Karpas-422 (cell line): Measurements from ENCODE around the gene IQCK. TPM values are rescaled to one million over a fixed set of nuclear protein-coding genes. Genes with fewer than 3 reads are reported as not detected.

Experiments used
- DNase-seq: peaks from one replicate; pipeline ENCODE4 v3.0.0-alpha.2; 2015
- H2AFZ ChIP-seq: fragments of 200-600 bp; sonication (generic); 2 replicates; pipeline ENCODE4 v1.6.1; 2014; ENCODE audit warnings: antibody characterized with exemption, low read length, mixed read lengths
- H3K27ac ChIP-seq: fragments of 200-600 bp; sonication (generic); 2 replicates; pipeline ENCODE4 v1.5.1; 2014; ENCODE audit warnings: mild to moderate bottlenecking, low read length, moderate library complexity
- H3K27me3 ChIP-seq: fragments of 200-600 bp; sonication (generic); 2 replicates; pipeline ENCODE4 v1.6.1; 2014; ENCODE audit warnings: low read length, mixed read lengths
- H3K36me3 ChIP-seq: fragments of 200-600 bp; sonication (generic); 2 replicates; pipeline ENCODE4 v1.6.1; 2014; ENCODE audit warnings: low read length, mixed read lengths; ENCODE audit not compliant: insufficient read depth
- H3K4me1 ChIP-seq: fragments of 200-600 bp; sonication (generic); 2 replicates; pipeline ENCODE4 v1.6.1; 2014; ENCODE audit warnings: mild to moderate bottlenecking, low read length, mixed read lengths
- H3K4me2 ChIP-seq: fragments of 200-600 bp; sonication (generic); 2 replicates; pipeline ENCODE4 v1.6.1; 2014; ENCODE audit warnings: low read length, low read depth, mild to moderate bottlenecking; ENCODE audit not compliant: poor library complexity, severe bottlenecking
- H3K4me3 ChIP-seq: fragments of 200-600 bp; sonication (generic); 2 replicates; pipeline ENCODE4 v1.5.1; 2014; ENCODE audit warnings: mild to moderate bottlenecking, antibody characterized with exemption, low read length, mixed read lengths
- H3K79me2 ChIP-seq: fragments of 200-600 bp; sonication (generic); 2 replicates; pipeline ENCODE4 v1.6.1; 2014; ENCODE audit warnings: mild to moderate bottlenecking, low read length, mixed read lengths
- H3K9ac ChIP-seq: fragments of 200-600 bp; sonication (generic); 2 replicates; pipeline ENCODE4 v1.6.0; 2014; ENCODE audit warnings: low read length
- H3K9me2 ChIP-seq: fragments of 200-600 bp; sonication (generic), shearing (Covaris generic); replicated peaks from 2 replicates; pipeline ENCODE4 v1.6.0; 2014; ENCODE audit warnings: mild to moderate bottlenecking, low read length, moderate library complexity; ENCODE audit not compliant: insufficient read depth
- H3K9me3 ChIP-seq: fragments of 300-700, 200-600 bp; sonication (generic); 2 replicates; pipeline ENCODE4 v1.6.1; 2014; ENCODE audit warnings: low read length, mixed read lengths
- H4K20me1 ChIP-seq: fragments of 200-600 bp; sonication (generic); 2 replicates; pipeline ENCODE4 v1.6.1; 2014; ENCODE audit warnings: mild to moderate bottlenecking, antibody characterized with exemption, low read length, low read depth; ENCODE audit not compliant: insufficient read depth
- total RNA-seq: library from RNA; depleted of rRNA; stranded (reverse); fragments of >200 nt; shearing (Covaris generic); gene quantifications from 2 replicates; pipeline ENCODE4 v1.2.3, GENCODE V29; 2014; ENCODE audit warnings: low replicate concordance

The IQCK gene
- total RNA-seq, 1 experiment from 2014 or later = 4.9 TPM

DNA sequence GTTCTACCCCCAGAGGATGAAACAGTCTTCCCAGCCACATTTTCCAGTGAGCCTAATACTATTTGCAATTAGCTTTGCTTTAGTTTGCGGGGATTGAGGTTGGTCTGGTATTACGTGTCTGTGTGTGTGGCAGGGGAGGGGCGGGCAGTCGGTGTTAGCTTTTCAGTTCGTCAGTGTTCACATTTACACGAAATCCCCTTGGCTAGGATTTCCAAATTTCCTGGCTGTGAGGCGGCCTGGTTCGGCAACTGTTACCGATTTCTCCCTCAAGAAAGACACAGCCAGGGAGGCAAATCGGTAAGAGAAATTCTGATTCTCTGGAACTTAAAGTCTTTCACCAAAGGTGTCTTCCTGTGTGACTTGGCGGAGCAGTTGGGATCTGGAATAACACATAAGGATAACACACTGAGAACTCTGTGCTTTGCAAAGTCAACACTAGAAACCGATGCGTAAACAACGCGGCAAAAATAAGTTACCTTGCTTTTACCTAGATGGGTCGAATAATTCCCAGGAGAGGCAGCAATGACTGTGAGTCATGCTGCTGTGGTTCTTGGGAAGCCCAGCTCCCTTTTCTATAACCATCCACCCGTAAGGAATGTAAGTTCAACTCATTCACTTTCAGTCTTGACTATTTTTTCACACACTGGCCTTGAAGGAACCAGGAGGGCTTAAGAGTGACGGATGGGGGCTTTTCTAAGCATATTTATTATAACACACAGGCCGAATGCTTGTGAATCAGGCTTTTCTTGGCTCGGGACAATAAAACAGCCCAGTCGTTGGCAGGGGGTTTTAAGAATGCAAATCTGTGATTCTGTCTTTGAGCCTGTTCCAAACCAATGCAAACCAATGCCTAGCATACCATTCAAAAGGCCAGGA lies 142.3 kb downstream of the IQCK start:
- no peaks in the 10 kb centered on the region for H4K20me1 ChIP-seq
- no peaks in the 10 kb centered on the region for H3K27me3 ChIP-seq
- no peak overlapping the region for H3K4me3 ChIP-seq
- H3K4me2 ChIP-seq = no peak overlapping the region
- H3K9ac ChIP-seq = no peak overlapping the region
- no peaks in the 10 kb centered on the region for H3K36me3 ChIP-seq
- no peak overlapping the region for H2AFZ ChIP-seq
- no peaks in the 10 kb centered on the region for H3K79me2 ChIP-seq
- no peaks in the 10 kb centered on the region for H3K9me2 ChIP-seq
- H3K4me1 ChIP-seq = no peaks in the 10 kb centered on the region
- no peak for DNase-seq
- H3K9me3 ChIP-seq = no peaks in the 10 kb centered on the region
- H3K27ac ChIP-seq = no peak overlapping the region

DNA sequence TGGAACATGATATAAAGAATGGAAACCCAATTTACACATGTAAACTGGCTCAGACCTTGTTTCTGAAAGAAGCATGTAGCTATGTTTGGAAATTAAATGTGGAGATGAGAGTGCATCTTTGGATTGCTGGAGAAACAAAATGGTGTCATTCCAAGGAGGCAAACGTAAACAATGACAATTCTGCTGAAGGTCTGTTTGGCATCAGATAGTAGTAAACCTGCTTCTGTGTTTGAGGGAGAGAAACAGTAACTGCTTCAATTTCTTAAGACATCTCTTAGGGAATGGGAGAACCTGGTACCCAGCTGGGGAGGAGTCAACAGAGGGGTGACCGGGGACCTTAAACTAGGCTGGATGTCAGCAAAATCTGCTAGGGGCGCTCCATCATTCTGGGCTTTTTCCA lies 143.1 kb downstream of the IQCK start:
- Histone ChIP-seq H3K9me3 (no peaks in the 10 kb centered on the region), H3K9me2 (no peaks in the 10 kb centered on the region), H3K27ac (no peak overlapping the region), H2AFZ (no peak overlapping the region), H3K27me3 (no peaks in the 10 kb centered on the region), H3K4me2 (no peak overlapping the region), H4K20me1 (no peaks in the 10 kb centered on the region), H3K36me3 (no peaks in the 10 kb centered on the region), H3K4me3 (no peak overlapping the region), H3K9ac (no peak overlapping the region), H3K4me1 (no peaks in the 10 kb centered on the region), H3K79me2 (no peaks in the 10 kb centered on the region)
- DNase-seq = no peak

DNA sequence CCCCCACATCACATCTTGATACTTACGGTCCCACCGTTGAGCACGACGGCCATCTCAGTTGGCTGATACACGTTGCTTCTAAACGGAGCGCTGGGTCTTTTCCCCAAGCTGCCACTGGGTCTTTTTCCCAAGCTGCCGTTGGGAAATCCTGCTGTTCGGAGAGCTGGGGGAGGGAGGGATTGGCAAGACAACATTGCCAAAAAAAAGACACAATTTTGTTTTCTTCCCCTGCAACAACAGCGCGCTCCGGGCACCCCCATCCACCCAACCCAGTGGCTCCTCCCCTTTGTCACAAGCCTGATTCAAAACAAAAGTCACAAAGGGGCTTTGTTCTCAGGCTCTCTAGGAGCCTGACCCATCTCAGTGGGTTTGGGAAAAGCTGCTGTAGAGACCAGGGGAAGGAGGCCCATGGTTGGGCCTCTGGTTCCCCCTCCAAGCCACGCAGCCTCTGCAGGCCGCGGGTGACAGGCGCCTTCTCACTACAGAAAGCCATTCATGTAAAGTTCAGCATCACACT lies 143.8 kb downstream of the IQCK start:
- no peaks in the 10 kb centered on the region for H3K4me1 ChIP-seq
- H3K79me2 ChIP-seq = no peaks in the 10 kb centered on the region
- H3K9ac ChIP-seq = no peak overlapping the region
- no peak overlapping the region for H3K4me2 ChIP-seq
- no peak overlapping the region for H2AFZ ChIP-seq
- DNase-seq = no peak
- H3K27ac ChIP-seq = no peak overlapping the region
- no peaks in the 10 kb centered on the region for H3K27me3 ChIP-seq
- no peaks in the 10 kb centered on the region for H3K36me3 ChIP-seq
- no peak overlapping the region for H3K4me3 ChIP-seq
- no peaks in the 10 kb centered on the region for H4K20me1 ChIP-seq
- no peaks in the 10 kb centered on the region for H3K9me2 ChIP-seq
- H3K9me3 ChIP-seq = no peaks in the 10 kb centered on the region

DNA sequence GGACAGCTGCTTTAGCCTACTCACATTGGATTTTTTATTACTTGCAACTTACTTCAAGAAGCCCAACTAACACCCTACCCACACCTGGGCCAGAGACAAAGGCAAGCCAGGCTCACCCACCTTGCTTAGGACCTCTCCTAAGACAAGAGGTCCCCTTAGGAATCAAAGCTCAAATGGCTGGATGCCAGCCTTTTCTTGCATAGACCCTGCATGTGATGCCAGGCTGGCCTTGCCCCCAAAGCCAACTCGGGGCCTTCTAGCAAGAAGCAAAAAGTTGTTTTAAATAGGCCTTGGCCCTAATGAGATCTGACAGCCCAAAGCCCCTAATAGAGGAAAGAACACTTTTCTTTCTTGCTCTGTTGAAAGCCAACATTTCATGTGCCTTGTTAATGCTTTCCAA lies 145.9 kb downstream of the IQCK start:
- Histone ChIP-seq H3K4me1 (no peaks in the 10 kb centered on the region), H3K27ac (no peak overlapping the region), H3K9ac (no peak overlapping the region), H3K4me2 (no peak overlapping the region), H3K36me3 (no peaks in the 10 kb centered on the region), H3K27me3 (no peaks in the 10 kb centered on the region), H3K79me2 (no peaks in the 10 kb centered on the region), H2AFZ (no peak overlapping the region), H4K20me1 (no peaks in the 10 kb centered on the region), H3K9me3 (no peaks in the 10 kb centered on the region), H3K4me3 (no peak overlapping the region), H3K9me2 (no peaks in the 10 kb centered on the region)
- DNase-seq = no peak

DNA sequence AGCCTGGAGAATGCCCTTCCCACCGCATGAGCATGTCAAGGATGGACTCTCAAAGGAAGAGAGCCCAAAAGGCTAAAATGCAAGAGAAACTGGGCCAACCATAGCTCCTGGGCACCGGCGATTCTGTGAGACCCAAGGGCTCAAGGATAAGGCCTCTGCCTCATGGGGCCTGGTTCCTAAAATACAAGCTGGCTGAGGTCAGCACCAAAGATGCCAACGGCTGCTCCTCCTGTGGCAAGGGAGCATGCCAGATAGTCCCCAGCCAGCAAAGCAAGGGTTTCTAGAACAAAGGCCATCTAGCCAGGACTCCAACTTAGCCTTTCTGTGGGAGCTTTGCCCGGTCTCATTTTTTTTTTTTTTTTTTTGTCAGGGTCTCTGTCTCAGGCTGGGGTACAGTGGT lies 146.5 kb downstream of the IQCK start:
- no peak for DNase-seq
- Histone ChIP-seq H3K9me2 (no peaks in the 10 kb centered on the region), H3K4me2 (no peak overlapping the region), H3K27ac (no peak overlapping the region), H3K9ac (no peak overlapping the region), H3K36me3 (no peaks in the 10 kb centered on the region), H3K79me2 (no peaks in the 10 kb centered on the region), H3K27me3 (no peaks in the 10 kb centered on the region), H3K9me3 (no peaks in the 10 kb centered on the region), H2AFZ (no peak overlapping the region), H3K4me1 (no peaks in the 10 kb centered on the region), H4K20me1 (no peaks in the 10 kb centered on the region), H3K4me3 (no peak overlapping the region)

DNA sequence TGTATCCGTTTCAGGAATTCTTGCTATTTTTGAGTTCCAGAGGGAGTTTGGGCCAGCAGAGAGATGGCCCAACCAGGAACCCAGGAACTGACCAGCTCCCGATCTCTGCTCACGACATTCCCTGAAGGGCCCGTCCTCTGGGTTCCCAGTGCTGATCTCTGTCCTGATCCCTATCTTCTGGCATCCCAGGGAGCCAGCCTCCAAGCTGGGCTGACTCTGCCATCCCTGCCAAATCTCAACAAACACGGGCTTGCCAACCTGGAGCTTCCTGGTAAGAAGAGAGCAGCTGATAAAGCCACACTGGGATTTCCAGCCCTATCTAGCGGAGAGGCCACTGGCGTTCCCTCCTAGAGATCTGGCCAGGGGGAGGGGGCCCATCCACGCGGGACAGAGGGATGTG lies 150.3 kb downstream of the IQCK start:
- Histone ChIP-seq H3K4me2 (no peak overlapping the region), H3K4me3 (no peak overlapping the region), H3K9me2 (no peaks in the 10 kb centered on the region), H3K36me3 (no peaks in the 10 kb centered on the region), H3K9ac (no peak overlapping the region), H3K4me1 (no peaks in the 10 kb centered on the region), H2AFZ (no peak overlapping the region), H3K27ac (no peak overlapping the region), H3K79me2 (no peaks in the 10 kb centered on the region), H3K9me3 (no peaks in the 10 kb centered on the region), H4K20me1 (no peaks in the 10 kb centered on the region), H3K27me3 (no peaks in the 10 kb centered on the region)
- no peak for DNase-seq

DNA sequence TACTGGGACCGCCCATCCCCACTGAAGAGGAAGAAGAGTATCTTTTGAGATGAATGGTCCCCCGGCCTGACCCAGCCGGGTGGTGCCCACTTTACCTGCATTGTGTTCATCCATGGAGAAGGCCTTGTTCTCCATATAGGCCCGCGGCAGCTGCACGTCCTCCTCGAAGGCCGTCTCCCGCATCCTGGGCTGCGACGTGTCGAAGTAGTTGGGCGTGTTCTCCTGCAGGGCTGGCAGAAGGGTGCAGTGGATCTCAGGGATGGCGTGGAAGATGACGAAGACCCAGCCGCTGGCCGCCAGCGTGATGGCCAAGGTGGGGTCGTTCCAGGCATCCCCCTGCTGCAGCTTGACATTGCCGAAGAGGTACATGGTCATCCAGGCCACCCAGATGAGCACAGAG lies 153.7 kb downstream of the IQCK start:
- Histone ChIP-seq H3K79me2 (no peaks in the 10 kb centered on the region), H3K27ac (no peak overlapping the region), H3K4me1 (no peaks in the 10 kb centered on the region), H3K27me3 (no peaks in the 10 kb centered on the region), H3K4me2 (no peak overlapping the region), H3K9me3 (no peaks in the 10 kb centered on the region), H3K9ac (no peak overlapping the region), H3K9me2 (no peaks in the 10 kb centered on the region), H4K20me1 (no peaks in the 10 kb centered on the region), H2AFZ (no peak overlapping the region), H3K36me3 (no peaks in the 10 kb centered on the region), H3K4me3 (no peak overlapping the region)
- no peak for DNase-seq

DNA sequence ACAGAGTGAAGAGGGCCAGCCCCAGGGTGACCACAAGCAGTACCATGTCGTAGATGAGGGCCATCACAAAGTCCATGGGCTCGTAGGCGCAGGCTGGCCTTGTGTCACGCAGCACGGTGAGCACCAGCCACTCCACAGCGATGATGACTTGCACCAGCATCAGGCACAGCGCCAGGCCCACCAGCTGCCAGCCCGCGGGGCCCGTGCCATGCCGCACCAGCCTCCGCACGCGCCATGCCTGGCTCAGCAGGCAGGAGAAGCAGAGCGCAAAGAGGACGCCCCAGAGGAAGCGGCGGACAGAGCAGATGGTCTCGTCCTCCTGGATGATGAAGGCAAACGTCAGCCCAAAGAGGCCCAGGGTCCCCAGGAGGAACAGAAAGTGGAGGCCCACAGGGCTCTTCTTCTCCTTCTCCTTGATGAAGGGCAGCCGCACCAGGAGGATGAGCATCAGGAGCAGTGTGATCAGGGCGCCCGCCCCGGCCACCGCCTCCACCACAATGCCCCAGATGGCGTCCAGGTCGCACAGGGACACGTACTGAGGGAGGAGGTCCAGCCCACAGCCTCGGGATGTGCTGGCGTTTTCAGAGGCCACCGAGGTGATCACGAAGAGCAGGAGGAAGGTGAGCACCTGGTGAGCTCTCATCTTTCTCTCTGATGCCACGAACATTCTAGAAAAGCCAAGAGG lies 154.2 kb downstream of the IQCK start:
- H3K27me3 ChIP-seq = no peaks in the 10 kb centered on the region

More for the DNA sequence above, 154.2 kb downstream of the IQCK start:
- Histone ChIP-seq H3K27ac (no peak overlapping the region), H3K9ac (no peak overlapping the region), H4K20me1 (no peaks in the 10 kb centered on the region), H3K4me2 (no peak overlapping the region), H3K4me3 (no peak overlapping the region), H3K4me1 (no peaks in the 10 kb centered on the region), H3K79me2 (no peaks in the 10 kb centered on the region), H2AFZ (no peak overlapping the region), H3K9me3 (no peaks in the 10 kb centered on the region), H3K36me3 (no peaks in the 10 kb centered on the region), H3K9me2 (no peaks in the 10 kb centered on the region)
- DNase-seq = no peak
